ENCODE measurements around the gene ST3GAL2.

ST3GAL2 gene

DNA sequence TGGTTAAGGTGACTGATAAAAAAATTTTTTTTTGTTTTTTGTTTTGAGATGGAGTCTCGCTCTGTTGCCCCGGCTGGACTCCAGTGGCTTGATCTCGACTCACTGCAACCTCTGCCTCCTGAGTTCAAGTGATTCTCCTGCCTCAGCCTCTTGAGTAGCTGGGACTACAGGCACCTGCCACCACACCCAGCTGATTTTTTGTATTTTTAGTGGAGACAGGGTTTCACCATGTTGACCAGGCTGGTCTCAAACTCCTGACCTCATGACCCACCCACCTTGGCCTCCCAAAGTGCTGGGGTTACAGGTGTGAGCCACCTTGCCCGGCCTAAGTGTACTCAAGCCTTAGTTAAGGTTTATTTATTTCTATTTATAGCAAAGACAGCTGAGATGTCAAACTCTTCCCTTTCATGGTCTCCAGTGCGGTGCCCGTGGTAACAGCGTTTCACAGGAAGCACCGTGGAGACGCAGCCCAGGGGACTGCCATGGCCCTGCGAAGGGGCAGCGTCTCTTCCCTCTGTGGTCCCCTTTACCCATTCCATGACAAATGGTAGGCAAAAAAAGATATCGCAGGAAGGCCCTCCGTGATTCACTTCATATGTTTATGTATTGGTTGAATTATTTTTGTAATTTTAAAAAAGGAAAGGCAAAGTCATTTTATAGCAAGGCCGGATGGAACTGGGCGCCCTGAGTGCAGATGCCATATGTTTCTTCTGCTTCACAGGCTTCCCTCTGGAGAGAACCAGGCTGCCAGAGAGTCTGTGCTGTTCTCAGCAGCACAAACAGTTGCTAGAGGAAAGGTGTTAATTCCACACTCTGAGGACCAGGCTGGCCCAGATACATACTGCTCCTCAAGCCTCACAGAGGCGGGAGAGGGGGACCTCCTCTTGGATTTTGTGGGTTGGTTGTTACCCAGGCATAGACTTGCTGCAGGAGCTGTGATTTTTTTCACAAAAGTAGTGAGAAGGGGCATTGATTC is 63.0 kb downstream of the ST3GAL2 start:
- Histone ChIP-seq H3K4me3 (ENCODE audit: low read depth, low read length) (no peak overlapping the region), H3K27me3 (ENCODE audit: control insufficient read depth, insufficient read depth, low read length) (no peaks in the 10 kb centered on the region), H3K4me1 (peaks cover 5% of the 10 kb centered on the region), H3K9ac (no peak overlapping the region), H3K79me2 (no peaks in the 10 kb centered on the region), H3K4me2 (ENCODE audit: low read length) (no peak overlapping the region), H3K27ac (no peak overlapping the region), H3K9me3 (ENCODE audit: control insufficient read depth, low read length) (no peaks in the 10 kb centered on the region), H2AFZ (no peak overlapping the region), H3K36me3 (ENCODE audit: control insufficient read depth, insufficient read depth, low read length) (no peaks in the 10 kb centered on the region)
- no peak for TF ChIP-seq CTCF (IDR thresholded peaks at IDR 0.05)

GRCh38 chr16:70374213-70374612 is 64.7 kb downstream of the ST3GAL2 start:
- Histone ChIP-seq H3K9ac (no peak overlapping the region), H3K4me2 (ENCODE audit: low read length) (no peak overlapping the region), H3K9me3 (ENCODE audit: control insufficient read depth, low read length) (no peaks in the 10 kb centered on the region), H3K36me3 (ENCODE audit: control insufficient read depth, insufficient read depth, low read length) (no peaks in the 10 kb centered on the region), H3K4me3 (ENCODE audit: low read depth, low read length) (no peak overlapping the region), H2AFZ (no peak overlapping the region), H3K27me3 (ENCODE audit: control insufficient read depth, insufficient read depth, low read length) (no peaks in the 10 kb centered on the region), H3K79me2 (no peaks in the 10 kb centered on the region), H3K4me1 (no peaks in the 10 kb centered on the region), H3K27ac (no peak overlapping the region)
- TF ChIP-seq CTCF (IDR thresholded peaks at IDR 0.05): no peak

GRCh38 chr16:70372921-70373728 is 65.8 kb downstream of the ST3GAL2 start:
- H3K4me2 ChIP-seq (ENCODE audit: low read length): no peak overlapping the region
- no peaks in the 10 kb centered on the region for H3K36me3 ChIP-seq (ENCODE audit: control insufficient read depth, insufficient read depth, low read length)
- no peak overlapping the region for H3K9ac ChIP-seq
- H3K79me2 ChIP-seq: no peaks in the 10 kb centered on the region
- no peak overlapping the region for H2AFZ ChIP-seq
- no peak overlapping the region for H3K4me3 ChIP-seq (ENCODE audit: low read depth, low read length)
- no peak overlapping the region for H3K27ac ChIP-seq
- H3K9me3 ChIP-seq (ENCODE audit: control insufficient read depth, low read length): no peaks in the 10 kb centered on the region
- TF ChIP-seq CTCF (IDR thresholded peaks at IDR 0.05): no peak
- no peaks in the 10 kb centered on the region for H3K4me1 ChIP-seq
- no peaks in the 10 kb centered on the region for H3K27me3 ChIP-seq (ENCODE audit: control insufficient read depth, insufficient read depth, low read length)

- Histone ChIP-seq H3K27ac (no peak overlapping the region), H3K9ac (no peak overlapping the region), H3K27me3 (ENCODE audit: control insufficient read depth, insufficient read depth, low read length) (no peaks in the 10 kb centered on the region), H3K4me2 (ENCODE audit: low read length) (no peak overlapping the region), H3K4me3 (ENCODE audit: low read depth, low read length) (no peak overlapping the region), H2AFZ (no peak overlapping the region), H3K4me1 (no peaks in the 10 kb centered on the region), H3K9me3 (ENCODE audit: control insufficient read depth, low read length) (no peaks in the 10 kb centered on the region), H3K36me3 (ENCODE audit: control insufficient read depth, insufficient read depth, low read length) (no peaks in the 10 kb centered on the region), H3K79me2 (no peaks in the 10 kb centered on the region)
- no peak for TF ChIP-seq CTCF (IDR thresholded peaks at IDR 0.05)
Observed at GRCh38 chr16:70370924-70371323, 68.0 kb downstream of the ST3GAL2 start.

Data from parathyroid adenoma (tissue), 2 donors.